ENCODE measurements around the gene USP20.
A peak's percentile ranks its signal among the peaks of the same experiment; 100 is the strongest.

Gene USP20

GRCh38 chr9:129875181-129875611, 39.9 kb downstream of the USP20 start:
- DNase-seq (ENCODE audit: low read depth in 3 of 3), result no peak

- DNase-seq (ENCODE audit: low read depth in 3 of 3), result no peak
Measured at GRCh38 chr9:129875687-129876395, 40.6 kb downstream of the USP20 start.

GRCh38 chr9:129876815-129877214, 41.6 kb downstream of the USP20 start:
- DNase-seq (ENCODE audit: low read depth in 3 of 3), result no peak

GRCh38 chr9:129878291-129878690, 43.0 kb downstream of the USP20 start:
- no peak for DNase-seq (ENCODE audit: low read depth in 3 of 3)

- DNase-seq (ENCODE audit: low read depth in 3 of 3), result no peak
Measured at GRCh38 chr9:129879103-129879699, 43.9 kb downstream of the USP20 start.

- DNase-seq (ENCODE audit: low read depth in 3 of 3), result no peak
Measured at GRCh38 chr9:129879991-129880653, 44.9 kb downstream of the USP20 start.

- no peak for DNase-seq (ENCODE audit: low read depth in 3 of 3)
Measured at GRCh38 chr9:129880654-129881546, 45.6 kb downstream of the USP20 start.

GRCh38 chr9:129881547-129882324, 46.5 kb downstream of the USP20 start:
- no peak for DNase-seq (ENCODE audit: low read depth in 3 of 3)

- DNase-seq (ENCODE audit: low read depth in 3 of 3), result peak; percentile 89 to 98 (median 93)
Measured at GRCh38 chr9:129884220-129885017, 49.2 kb downstream of the USP20 start.

GRCh38 chr9:129885018-129885669, 49.9 kb downstream of the USP20 start:
- DNase-seq (ENCODE audit: low read depth in 3 of 3), result no peak

- peak; percentile 87 to 92 (median 88) for DNase-seq (ENCODE audit: low read depth in 3 of 3)
Measured at GRCh38 chr9:129885670-129886106, 50.4 kb downstream of the USP20 start.

- DNase-seq (ENCODE audit: low read depth in 3 of 3), result no peak
Measured at GRCh38 chr9:129886226-129887174, 51.2 kb downstream of the USP20 start.

GRCh38 chr9:129887334-129888292, 52.4 kb downstream of the USP20 start:
- DNase-seq (ENCODE audit: low read depth in 3 of 3), result no peak

GRCh38 chr9:129888293-129889121, 53.2 kb downstream of the USP20 start:
- DNase-seq (ENCODE audit: low read depth in 3 of 3), result peak; percentile 79 to 95 (median 84)

- DNase-seq (ENCODE audit: low read depth in 3 of 3), result no peak
Measured at GRCh38 chr9:129889122-129889940, 54.1 kb downstream of the USP20 start.

Data from stimulated activated CD4-positive, alpha-beta T cell treated with anti-CD3 and anti-CD28 coated beads, TNF-alpha, amount 100 ng/mL, for 48 hours (primary cell).